Measurements from ENCODE around the gene TSR1.

DNA sequence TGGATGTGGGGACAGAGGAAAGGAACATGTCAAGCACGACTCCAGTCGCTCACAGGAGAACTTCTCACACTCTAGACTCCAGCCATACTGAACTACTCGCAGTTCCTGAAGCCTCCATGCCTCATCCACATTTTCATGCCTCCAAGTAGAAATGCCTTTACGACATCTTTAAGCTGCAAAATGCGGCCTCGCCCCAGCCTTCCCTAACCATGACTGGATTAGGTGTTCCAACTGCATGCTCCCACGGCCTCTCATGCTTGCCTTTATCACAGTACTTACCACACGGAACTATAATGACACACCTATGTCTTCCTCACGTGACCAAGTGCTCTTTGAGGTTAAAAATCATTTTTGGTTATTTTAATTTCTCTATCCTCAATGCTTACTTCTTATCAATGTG, 56.5 kb downstream of the TSR1 start:
- TF ChIP-seq, protein P1, sequence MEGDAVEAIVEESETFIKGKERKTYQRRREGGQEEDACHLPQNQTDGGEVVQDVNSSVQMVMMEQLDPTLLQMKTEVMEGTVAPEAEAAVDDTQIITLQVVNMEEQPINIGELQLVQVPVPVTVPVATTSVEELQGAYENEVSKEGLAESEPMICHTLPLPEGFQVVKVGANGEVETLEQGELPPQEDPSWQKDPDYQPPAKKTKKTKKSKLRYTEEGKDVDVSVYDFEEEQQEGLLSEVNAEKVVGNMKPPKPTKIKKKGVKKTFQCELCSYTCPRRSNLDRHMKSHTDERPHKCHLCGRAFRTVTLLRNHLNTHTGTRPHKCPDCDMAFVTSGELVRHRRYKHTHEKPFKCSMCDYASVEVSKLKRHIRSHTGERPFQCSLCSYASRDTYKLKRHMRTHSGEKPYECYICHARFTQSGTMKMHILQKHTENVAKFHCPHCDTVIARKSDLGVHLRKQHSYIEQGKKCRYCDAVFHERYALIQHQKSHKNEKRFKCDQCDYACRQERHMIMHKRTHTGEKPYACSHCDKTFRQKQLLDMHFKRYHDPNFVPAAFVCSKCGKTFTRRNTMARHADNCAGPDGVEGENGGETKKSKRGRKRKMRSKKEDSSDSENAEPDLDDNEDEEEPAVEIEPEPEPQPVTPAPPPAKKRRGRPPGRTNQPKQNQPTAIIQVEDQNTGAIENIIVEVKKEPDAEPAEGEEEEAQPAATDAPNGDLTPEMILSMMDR (IDR thresholded peaks at IDR 0.05; ENCODE audit: poor library complexity) = no peak
- no peak for TF ChIP-seq EZH2 (IDR thresholded peaks at IDR 0.05; ENCODE audit: borderline replicate concordance)

Measured in hepatocyte (in vitro differentiated cells).